OCI-M2 (cell line): ENCODE measurements around the gene FXYD7.

Experiments used
- DNase-seq: peaks from one replicate; lab custom pipeline; 2025; ENCODE audit not compliant: unreplicated experiment; lab: John Stamatoyannopoulos, UW

The FXYD7 gene

GRCh38 chr19:35162471-35163326 lies 19.6 kb downstream of the FXYD7 start:
- DNase-seq: no peak

DNA sequence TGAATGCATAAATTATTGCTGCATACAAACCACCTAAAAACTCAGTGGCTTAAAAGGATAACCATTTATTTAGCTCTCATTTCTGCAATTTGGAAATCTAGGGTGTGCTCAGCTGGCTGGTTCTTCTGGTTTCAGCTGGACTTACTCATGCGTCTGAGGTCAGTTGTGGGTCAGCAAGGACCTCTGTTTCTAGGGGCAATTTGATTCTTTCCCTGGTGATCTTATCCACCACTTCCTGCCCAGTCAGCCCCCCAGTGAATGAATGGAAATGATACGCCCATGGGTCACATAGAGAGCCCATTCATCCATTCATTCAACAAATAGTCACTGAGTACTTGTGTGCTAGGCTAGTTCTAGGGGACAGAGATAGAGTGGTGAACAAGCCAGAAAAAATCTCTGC lies 21.4 kb downstream of the FXYD7 start:
- no peak for DNase-seq

GRCh38 chr19:35165200-35166058 lies 22.4 kb downstream of the FXYD7 start:
- DNase-seq: no peak

DNA sequence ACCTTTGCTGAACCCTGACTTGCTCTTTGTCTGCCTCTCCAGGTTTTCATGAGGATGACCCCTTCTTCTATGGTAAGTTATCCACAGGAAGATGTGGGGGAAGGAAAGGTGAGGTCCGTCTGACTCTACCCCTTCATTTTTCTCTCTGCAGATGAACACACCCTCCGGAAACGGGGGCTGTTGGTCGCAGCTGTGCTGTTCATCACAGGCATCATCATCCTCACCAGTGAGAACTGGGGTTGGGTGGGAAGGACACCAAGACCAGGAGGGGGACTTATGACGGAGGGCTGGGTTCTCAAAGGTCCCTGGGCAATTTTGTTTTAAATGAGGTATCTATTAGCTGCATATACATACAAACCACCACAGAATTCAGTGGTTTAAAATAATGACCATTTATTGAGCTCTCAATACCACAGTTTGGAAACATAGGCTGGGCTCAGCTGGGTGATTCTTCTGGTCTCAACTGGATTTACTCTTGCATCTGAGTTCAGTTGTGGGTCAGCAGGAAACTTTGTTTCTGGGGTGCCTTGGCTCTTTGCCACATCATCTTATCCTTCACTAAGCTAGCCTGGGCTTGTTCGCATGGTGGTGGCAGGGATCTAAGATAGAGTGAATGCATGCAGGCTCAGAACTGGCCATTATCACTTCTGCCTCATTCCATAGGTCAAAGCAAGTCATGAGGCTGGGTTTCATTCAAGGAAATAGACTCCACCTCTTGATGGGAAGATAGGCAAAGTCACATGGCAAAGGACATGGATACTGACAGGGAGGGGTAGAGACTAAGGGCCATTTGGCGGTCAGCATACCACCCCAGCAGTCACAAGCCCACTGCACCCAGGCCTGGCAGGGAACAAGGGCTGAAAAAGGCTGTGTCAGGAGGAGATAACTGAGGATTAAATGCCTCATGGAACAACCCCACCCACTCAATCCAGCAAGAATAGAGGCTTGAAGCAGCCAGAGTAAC lies 23.3 kb downstream of the FXYD7 start:
- DNase-seq: peak; percentile 89

- DNase-seq: peak; percentile 87
Measured at GRCh38 chr19:35167251-35168119, 24.4 kb downstream of the FXYD7 start.

DNA sequence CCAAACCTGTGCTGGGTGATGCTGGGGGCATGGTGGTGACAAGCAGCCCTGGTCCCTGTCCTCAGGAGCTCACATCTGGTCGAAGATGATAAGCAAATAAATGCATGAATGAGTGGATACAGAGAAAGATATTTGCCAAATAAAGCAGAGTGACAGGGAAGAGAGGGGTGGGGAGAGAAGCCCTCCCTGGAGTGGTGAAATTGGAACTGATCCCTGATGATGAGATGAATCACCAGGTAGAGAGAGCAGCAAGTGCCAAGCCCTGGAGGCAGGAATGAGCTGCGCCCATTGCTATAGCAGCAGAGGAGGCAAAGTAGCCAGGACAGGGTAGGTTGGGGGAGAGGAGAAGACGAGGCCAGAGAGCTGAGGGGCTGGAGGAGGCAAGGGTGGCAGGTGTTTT lies 25.1 kb downstream of the FXYD7 start:
- DNase-seq: no peak

DNA sequence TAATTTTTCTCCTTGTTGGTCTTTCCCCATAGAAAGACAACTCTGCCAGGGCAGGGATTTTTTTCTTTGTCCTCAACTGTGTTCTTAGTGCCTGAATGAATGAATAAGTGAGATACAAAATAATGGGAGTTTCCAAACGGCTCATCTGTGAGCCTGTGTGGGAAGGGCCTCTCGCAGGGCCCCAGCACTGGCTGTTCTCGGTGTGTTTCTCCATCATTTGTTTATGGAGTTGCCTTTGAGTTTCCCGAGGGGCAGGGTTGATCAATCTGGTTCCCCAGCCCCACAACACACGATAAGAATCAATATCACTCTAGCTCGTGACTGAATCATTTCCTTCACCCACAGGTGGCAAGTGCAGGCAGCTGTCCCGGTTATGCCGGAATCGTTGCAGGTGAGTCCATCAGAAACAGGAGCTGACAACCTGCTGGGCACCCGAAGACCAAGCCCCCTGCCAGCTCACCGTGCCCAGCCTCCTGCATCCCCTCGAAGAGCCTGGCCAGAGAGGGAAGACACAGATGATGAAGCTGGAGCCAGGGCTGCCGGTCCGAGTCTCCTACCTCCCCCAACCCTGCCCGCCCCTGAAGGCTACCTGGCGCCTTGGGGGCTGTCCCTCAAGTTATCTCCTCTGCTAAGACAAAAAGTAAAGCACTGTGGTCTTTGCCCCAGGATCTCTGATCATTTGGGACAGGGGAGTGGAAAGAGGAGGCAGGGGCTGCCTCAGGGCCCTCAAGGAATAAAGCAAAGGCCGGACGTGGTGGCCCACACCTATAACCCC lies 26.4 kb downstream of the FXYD7 start:
- no peak for DNase-seq

DNA sequence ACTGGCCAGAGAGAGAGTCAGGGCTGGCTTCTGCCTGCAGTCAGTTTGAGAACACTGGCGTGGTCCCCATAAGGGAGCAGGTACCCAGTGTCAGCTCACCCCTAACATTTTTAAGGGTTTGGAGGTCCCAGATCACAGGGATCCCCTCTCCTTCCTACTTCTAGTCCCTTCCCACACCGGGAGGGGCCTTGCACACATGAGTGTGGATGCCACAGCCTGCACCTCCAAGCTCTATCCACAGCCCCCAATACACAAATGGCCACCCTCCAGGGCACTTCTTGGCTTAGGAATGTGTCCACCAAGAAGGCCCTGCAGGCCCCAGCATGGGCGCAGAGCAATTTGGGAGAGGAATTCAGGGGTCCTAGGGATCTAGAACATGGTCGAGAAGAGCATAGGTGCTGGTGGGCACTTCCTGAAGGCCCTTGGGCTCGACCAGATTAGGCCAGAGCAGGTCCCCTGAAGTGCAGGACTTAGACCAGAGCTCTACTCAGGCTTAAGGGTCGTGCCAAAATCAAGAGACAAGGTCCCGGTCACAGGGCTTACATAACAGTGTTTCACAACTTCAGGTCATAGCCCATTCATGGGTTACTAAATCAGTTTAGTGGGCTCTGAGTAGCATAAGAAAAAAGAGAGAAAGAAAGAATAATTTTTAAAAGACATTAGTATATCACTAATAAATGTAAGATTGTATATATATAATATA lies 27.5 kb downstream of the FXYD7 start:
- DNase-seq: no peak

DNA sequence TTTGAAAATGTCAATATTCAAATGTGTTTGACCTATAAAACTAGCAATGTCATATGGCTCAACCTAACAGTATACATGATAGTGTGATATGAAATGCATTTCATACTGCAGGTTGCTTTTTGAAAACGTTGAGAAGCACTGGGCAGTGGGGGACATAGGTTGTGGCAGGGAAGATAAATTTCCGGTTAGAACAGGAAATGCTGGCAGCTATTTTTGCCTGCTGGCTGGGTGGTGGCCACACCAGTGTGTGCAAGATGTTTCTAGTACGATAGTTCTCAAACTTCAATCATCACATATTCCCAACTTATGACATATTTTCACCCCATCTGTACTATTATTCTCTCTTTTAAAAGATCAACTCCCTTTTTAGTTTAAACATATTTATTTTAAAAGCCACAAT lies 28.7 kb downstream of the FXYD7 start:
- DNase-seq: no peak

- DNase-seq: no peak
Measured at GRCh38 chr19:35174226-35174625, 31.2 kb downstream of the FXYD7 start.

- DNase-seq: no peak
Measured at GRCh38 chr19:35176181-35176570, 33.1 kb downstream of the FXYD7 start.

DNA sequence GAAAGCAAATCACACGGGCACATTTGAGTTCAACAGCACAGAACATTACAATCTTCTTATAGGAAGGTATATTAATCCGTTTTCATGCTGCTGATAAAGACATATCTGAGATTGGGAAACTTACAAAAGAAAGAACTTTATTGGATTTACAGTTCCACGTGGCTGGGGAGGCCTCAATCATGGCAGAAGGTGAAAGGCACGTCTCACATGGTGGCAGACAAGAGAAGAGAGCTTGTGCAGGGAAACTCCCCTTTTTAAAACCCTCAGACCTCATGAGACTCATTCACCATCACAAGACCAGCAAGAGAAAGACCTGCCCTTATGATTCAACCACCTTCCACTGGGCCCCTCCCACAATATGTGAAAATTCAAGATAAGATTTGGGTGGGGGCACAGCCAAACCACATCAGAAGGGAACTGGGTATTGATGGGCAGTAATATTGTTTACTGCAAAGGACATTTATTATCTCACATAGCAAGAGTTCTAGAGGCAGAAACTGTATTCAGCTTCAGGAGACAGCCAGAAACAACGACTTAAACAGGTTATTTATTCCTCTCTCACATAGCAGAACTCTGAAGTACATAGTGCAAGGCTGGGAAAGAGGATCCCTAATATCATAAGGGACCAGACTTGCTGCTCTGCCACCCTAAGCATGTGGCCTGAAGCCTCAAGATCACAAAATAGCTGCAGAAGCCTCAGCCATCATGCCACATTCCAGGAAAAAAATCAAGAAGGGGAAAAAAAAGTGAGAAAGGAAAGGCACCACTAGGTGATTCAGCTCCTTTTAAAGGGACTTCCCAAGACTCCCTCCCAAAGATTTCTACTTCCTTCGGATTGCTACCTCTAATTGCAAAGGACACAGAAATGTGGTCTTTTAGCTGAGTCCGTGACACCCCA lies 34.6 kb downstream of the FXYD7 start:
- no peak for DNase-seq

GRCh38 chr19:35178701-35179100 lies 35.6 kb downstream of the FXYD7 start:
- DNase-seq: no peak

GRCh38 chr19:35179830-35180229 lies 36.8 kb downstream of the FXYD7 start:
- DNase-seq: no peak

- DNase-seq: no peak
Measured at GRCh38 chr19:35181387-35181786, 38.3 kb downstream of the FXYD7 start.

DNA sequence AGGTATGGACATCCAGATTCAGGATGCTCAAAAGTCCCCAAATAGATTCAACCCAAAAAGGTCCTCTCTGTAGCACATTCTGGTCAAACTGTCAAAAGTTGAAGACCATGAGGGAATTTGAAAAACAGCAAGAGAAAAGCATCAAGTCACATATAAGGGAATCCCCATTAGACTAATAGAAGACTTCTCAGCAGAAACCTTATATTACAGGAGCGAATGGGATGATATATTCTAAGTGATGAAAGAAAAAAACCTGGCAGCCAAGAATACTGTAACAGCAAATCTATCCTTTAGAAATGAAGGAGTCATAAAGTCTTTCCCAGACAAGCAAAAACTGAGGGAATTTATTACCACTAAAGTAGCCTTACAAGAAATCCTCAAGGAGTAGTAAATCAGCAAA lies 41.2 kb downstream of the FXYD7 start:
- no peak for DNase-seq

- no peak for DNase-seq
Measured at GRCh38 chr19:35184884-35185283, 41.8 kb downstream of the FXYD7 start.
